BLaER1 treated with 17β-estradiol and CSF1 and Interleukin-3, amounts not matched to agents 10 nM and 100 nM (cell line): ENCODE measurements around the gene LAS1L.
"Not testable (repeated sequence)": the region's sequence is repeated elsewhere in the genome, so short reads cannot be mapped to it uniquely, and the experiment has no call there.

Experiments
- H3K27ac ChIP-seq, 11 experiments: shearing (Covaris generic); formaldehyde crosslinking; 2 replicates each; pipeline ENCODE4 v1.8.1; 2022
- H3K27me3 ChIP-seq, 11 experiments: shearing (Covaris generic); formaldehyde crosslinking; 2 replicates each; pipeline ENCODE4 v1.8.1; 2022
- H3K36me3 ChIP-seq, 11 experiments: shearing (Covaris generic); formaldehyde crosslinking; 2 replicates each; pipeline ENCODE4 v1.8.1; 2022
- H3K4me1 ChIP-seq, 10 experiments: shearing (Covaris generic); formaldehyde crosslinking; 2 replicates each; pipeline ENCODE4 v1.8.1; 2022
- H3K4me2 ChIP-seq, 11 experiments: shearing (Covaris generic); formaldehyde crosslinking; 2 replicates each; pipeline ENCODE4 v1.8.1; 2022
- H3K4me3 ChIP-seq, 10 experiments: shearing (Covaris generic); formaldehyde crosslinking; 2 replicates each; pipeline ENCODE4 v1.8.1; 2022
- H3K9ac ChIP-seq, 11 experiments: shearing (Covaris generic); formaldehyde crosslinking; 2 replicates each; pipeline ENCODE4 v1.8.1; 2022
- H3K9me3 ChIP-seq, 11 experiments: shearing (Covaris generic); formaldehyde crosslinking; replicated peaks in 1 of 11; 2 replicates each; pipeline ENCODE4 v1.8.1; 2022
- H4K20me1 ChIP-seq, 11 experiments: shearing (Covaris generic); formaldehyde crosslinking; 2 replicates each; pipeline ENCODE4 v1.8.1; 2022
- Cebpa-rat ChIP-seq, 11 experiments: shearing (Covaris generic); IDR thresholded peaks; 2 replicates each; pipeline ENCODE4 v1.8.1; 2022

LAS1L gene

GRCh38 chrX:65502618-65503017 is 32.0 kb downstream of the LAS1L start:
- Histone ChIP-seq H4K20me1 (no peaks in the 10 kb centered on the region), H3K4me1 (no peaks in the 10 kb centered on the region), H3K9ac (no peak overlapping the region), H3K27ac (no peak overlapping the region), H3K36me3 (peaks cover 0 to 22% (median 5%) of the 10 kb centered on the region in 11 experiments; a peak in 9 of 22 replicates), H3K4me3 (no peak overlapping the region), H3K9me3 (no peaks in the 10 kb centered on the region), H3K27me3 (peaks cover 0 to 21% (median 7%) of the 10 kb centered on the region in 11 experiments; a peak in 12 of 22 replicates), H3K4me2 (no peak overlapping the region)
- no peak for TF ChIP-seq Cebpa-rat (IDR thresholded peaks at IDR 0.05)

DNA sequence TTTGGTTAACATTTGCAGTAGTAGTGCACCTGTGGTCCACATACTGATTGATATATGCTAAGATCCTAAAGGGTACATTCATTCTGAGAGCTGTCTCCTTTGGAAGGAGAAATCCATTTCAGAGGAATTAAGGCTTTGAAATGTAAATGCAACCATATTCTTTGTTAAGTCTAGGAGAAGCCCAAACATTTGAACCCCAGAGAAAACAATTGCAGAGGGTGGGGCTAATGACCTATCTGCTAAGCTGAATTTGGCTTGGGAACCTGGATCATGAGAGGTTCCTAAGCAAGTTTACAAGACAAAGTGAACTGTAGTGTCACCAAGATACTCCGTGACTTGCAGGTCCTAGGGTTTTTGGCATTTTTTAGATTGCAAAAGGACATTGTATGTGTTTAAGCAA is 41.2 kb downstream of the LAS1L start:
- no peak overlapping the region for H3K9ac ChIP-seq
- no peak for TF ChIP-seq Cebpa-rat (IDR thresholded peaks at IDR 0.05)

DNA sequence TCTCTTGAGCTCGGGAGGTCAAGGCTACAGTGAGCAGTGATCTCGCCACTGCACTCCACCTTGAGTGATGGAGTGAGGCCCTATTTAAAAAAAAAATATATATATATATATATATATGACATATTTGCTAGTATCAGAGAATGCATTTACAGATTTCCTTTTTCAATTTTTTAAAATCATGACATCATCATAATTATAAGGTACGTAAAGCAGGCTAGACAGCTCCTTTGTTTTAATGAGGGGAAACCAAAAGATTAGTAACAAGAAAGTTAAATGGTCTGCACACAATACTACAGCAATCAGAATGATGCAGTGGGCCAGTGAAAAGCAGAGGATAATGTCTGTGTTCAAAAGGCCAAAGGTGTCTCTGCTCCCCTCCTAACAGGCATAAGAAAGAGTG is 43.0 kb downstream of the LAS1L start:
- H3K9me3 ChIP-seq = no peaks in the 10 kb centered on the region
- H4K20me1 ChIP-seq = no peaks in the 10 kb centered on the region
- H3K27me3 ChIP-seq = peaks cover 8 to 36% (median 25%) of the 10 kb centered on the region in 11 experiments; a peak in 21 of 22 replicates
- no peak overlapping the region for H3K9ac ChIP-seq
- no peak for TF ChIP-seq Cebpa-rat (IDR thresholded peaks at IDR 0.05)
- no peak overlapping the region for H3K4me2 ChIP-seq
- no peaks in the 10 kb centered on the region for H3K36me3 ChIP-seq
- H3K4me1 ChIP-seq = no peaks in the 10 kb centered on the region
- H3K4me3 ChIP-seq = no peak overlapping the region
- H3K27ac ChIP-seq = no peak overlapping the region

More for the DNA sequence above, 41.2 kb downstream of the LAS1L start:
- Histone ChIP-seq H3K9me3 (no peaks in the 10 kb centered on the region), H3K27me3 (peaks cover 8 to 27% (median 15%) of the 10 kb centered on the region in 11 experiments; a peak in 19 of 22 replicates), H3K36me3 (no peaks in the 10 kb centered on the region), H4K20me1 (no peaks in the 10 kb centered on the region), H3K4me1 (no peaks in the 10 kb centered on the region), H3K4me3 (no peak overlapping the region), H3K4me2 (no peak overlapping the region), H3K27ac (no peak overlapping the region)

DNA sequence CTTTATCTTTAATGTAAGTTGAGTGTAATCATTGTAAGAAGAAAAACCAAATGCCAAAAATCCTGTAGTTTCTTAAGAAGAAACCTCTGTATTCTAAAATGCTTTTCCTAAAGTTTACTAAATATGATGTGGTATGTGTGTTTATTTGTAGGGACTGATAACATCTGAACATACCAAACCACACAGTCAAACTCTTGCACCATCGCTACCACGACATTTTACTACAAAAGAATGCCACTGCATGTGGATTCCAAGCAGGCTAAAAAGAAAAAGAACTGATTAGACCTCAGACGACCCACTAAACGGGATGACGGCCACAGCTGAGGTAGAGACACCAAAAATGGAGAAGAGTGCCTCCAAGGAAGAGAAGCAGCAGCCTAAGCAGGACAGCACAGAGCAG is 46.1 kb downstream of the LAS1L start:
- Histone ChIP-seq H3K27ac (no peak overlapping the region), H3K9me3 (no peaks in the 10 kb centered on the region), H3K36me3 (no peaks in the 10 kb centered on the region), H3K27me3 (peaks cover 9 to 62% (median 45%) of the 10 kb centered on the region in 11 experiments; a peak in 21 of 22 replicates), H3K4me3 (no peak overlapping the region), H3K4me2 (no peak overlapping the region), H3K4me1 (no peaks in the 10 kb centered on the region), H3K9ac (no peak overlapping the region), H4K20me1 (no peaks in the 10 kb centered on the region)
- TF ChIP-seq Cebpa-rat (IDR thresholded peaks at IDR 0.05) = no peak

DNA sequence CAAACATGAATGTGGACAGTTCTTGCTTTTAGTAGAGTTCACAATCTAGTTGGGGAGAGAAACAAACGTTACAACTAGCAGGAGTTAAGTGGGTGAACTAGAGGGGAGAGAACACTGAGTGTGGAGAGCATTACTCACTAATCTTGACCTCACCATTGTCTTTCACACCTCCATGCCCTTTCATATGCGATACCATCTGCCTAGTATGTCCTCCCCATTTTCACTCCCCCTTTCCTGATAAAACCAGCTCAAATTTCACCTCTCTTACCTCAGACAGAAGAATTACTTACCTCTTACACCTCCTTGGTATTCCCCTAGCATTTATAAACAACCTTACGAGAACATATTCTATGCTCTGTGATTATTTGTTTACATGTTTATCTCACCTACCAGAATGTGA is 53.6 kb downstream of the LAS1L start:
- no peak for TF ChIP-seq Cebpa-rat (IDR thresholded peaks at IDR 0.05)
- H3K27me3 ChIP-seq = peaks cover 4 to 57% (median 38%) of the 10 kb centered on the region in 11 experiments; a peak in 19 of 22 replicates
- H3K36me3 ChIP-seq = no peaks in the 10 kb centered on the region
- no peak overlapping the region for H3K9ac ChIP-seq
- H3K4me2 ChIP-seq = no peak overlapping the region
- no peaks in the 10 kb centered on the region for H3K4me1 ChIP-seq
- no peak overlapping the region for H3K27ac ChIP-seq
- peaks cover 12 to 25% (median 18%) of the 10 kb centered on the region in 11 experiments; a peak in 18 of 22 replicates for H3K9me3 ChIP-seq
- no peak overlapping the region for H3K4me3 ChIP-seq
- no peaks in the 10 kb centered on the region for H4K20me1 ChIP-seq

GRCh38 chrX:65479102-65479501 is 55.5 kb downstream of the LAS1L start:
- peaks cover 20 to 36% (median 29%) of the 10 kb centered on the region in 11 experiments for H3K9me3 ChIP-seq
- peaks cover 0 to 48% (median 30%) of the 10 kb centered on the region in 11 experiments; a peak in 17 of 22 replicates for H3K27me3 ChIP-seq
- H3K4me3 ChIP-seq, H3K9ac ChIP-seq, H3K4me1 ChIP-seq, H3K36me3 ChIP-seq, H4K20me1 ChIP-seq, H3K27ac ChIP-seq, H3K4me2 ChIP-seq: not testable (repeated sequence)

- Histone ChIP-seq H3K36me3 (no peaks in the 10 kb centered on the region), H3K4me2 (no peak overlapping the region), H3K4me1 (no peaks in the 10 kb centered on the region), H3K9ac (no peak overlapping the region), H3K4me3 (no peak overlapping the region), H3K27me3 (peaks cover 0 to 35% (median 23%) of the 10 kb centered on the region in 11 experiments; a peak in 16 of 22 replicates), H4K20me1 (no peaks in the 10 kb centered on the region), H3K27ac (no peak overlapping the region), H3K9me3 (peaks cover 20 to 36% (median 29%) of the 10 kb centered on the region in 11 experiments)
- TF ChIP-seq Cebpa-rat (IDR thresholded peaks at IDR 0.05) = no peak
Observed at GRCh38 chrX:65476564-65476963, 58.0 kb downstream of the LAS1L start.

- no peak for TF ChIP-seq Cebpa-rat (IDR thresholded peaks at IDR 0.05)
- H3K27me3 ChIP-seq = peaks cover 0 to 21% (median 9%) of the 10 kb centered on the region in 11 experiments; a peak in 13 of 22 replicates
- H3K9me3 ChIP-seq = peaks cover 5 to 20% (median 13%) of the 10 kb centered on the region in 11 experiments; a peak in 16 of 22 replicates
- H3K27ac ChIP-seq = no peak overlapping the region
- H3K4me3 ChIP-seq = no peak overlapping the region
- no peaks in the 10 kb centered on the region for H4K20me1 ChIP-seq
- H3K9ac ChIP-seq = no peak overlapping the region
- no peak overlapping the region for H3K4me2 ChIP-seq
- H3K4me1 ChIP-seq = no peaks in the 10 kb centered on the region
- H3K36me3 ChIP-seq = no peaks in the 10 kb centered on the region
Observed at GRCh38 chrX:65463550-65463949, 71.0 kb downstream of the LAS1L start.
